NCI-H526 (cell line): ENCODE results near the gene TAOK3.

Experiments
- DNase-seq, 2 experiments: peaks; one replicate each; lab custom pipeline; 2025; lab: John Stamatoyannopoulos, UW

TAOK3 gene

GRCh38 chr12:118337194-118337838, 35.4 kb downstream of the TAOK3 start:
- DNase-seq: no peak

DNA sequence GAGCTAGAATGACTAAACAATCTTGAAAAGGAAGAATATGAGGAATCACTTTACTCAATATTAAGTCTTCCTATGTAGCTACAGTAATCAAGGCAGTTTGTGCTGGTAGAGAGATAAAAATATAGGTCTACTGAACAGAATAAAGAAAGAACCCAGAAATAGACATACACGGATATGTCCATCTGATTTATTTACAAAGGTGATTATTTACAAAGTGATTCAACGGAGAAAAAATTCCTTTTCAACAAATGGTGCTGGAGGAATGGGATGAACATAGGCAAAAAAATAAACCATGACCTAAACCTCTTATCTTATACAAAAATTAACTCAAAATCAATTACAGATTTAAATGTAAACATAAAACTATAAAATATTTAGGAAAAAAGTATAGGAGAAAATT, 36.6 kb downstream of the TAOK3 start:
- no peak for DNase-seq

DNA sequence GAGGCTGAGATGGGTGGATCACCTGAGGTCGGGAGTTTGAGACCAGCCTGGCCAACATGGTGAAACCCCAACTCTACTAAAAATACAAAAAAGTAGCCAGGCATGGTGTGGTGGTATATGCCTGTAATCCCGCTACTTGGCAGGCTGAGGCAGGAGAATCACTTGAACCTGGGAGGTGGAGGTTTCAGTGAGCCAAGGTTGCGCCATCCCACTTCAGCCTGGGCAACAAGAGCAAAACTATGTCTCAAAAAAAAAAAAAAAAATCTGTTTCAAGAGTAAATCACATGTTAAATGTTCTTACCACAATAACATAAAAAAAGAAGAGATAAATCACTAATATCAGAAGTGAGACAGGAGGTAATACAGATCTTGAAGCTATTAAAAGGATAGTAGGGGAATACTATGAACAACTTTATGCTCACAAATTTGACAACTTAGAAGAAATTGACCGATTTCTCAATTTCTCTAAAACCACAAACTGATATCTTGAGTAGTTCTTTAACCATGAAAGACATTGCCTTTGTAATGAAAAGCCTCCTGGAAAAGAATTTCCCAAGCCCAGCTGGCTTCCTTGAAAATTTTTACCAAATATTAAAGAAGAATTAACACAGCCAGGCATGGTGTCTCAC, 37.7 kb downstream of the TAOK3 start:
- DNase-seq: no peak

DNA sequence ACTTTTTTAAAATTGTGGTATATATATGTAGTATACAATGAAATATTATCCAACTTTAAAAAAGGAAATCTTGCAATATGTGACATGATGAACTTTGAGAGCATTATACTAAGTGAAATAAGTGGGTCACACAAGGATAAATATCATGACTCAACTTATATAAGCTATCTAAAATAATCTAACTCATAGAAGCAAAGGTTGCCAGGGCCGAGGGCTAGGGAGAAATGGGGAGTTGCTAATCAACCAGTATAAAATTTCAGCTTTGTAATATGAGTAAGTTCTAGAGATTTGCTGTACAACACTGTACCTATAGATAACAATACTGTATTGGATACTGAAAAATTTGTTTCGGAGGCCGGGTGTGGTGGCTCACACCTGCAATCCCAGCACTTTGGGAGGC, 38.5 kb downstream of the TAOK3 start:
- DNase-seq: no peak

DNA sequence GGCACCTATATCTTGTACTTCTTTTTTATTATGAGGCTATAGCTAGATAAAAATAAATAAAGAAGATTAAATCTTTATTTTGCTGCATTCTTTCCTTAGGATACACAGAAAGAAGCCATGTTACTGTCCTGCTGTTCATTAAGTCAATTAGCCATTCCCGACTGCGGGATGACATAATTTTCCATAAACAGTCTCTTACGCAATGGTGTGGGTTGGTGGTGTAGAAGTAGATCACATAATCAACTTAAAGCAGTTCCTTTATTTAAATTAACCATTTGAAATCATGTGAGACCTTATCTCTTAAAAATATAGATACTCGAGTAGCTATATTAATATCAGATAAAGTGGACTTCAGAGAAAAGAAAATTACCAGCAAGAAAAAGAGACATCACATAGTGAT, 40.2 kb downstream of the TAOK3 start:
- DNase-seq: no peak

- DNase-seq: no peak
Observed at GRCh38 chr12:118330421-118331018, 42.2 kb downstream of the TAOK3 start.

GRCh38 chr12:118328486-118329330, 44.0 kb downstream of the TAOK3 start:
- DNase-seq: no peak

- no peak for DNase-seq
Observed at GRCh38 chr12:118327391-118327790, 45.3 kb downstream of the TAOK3 start.

- DNase-seq: no peak
Observed at GRCh38 chr12:118326991-118327390, 45.7 kb downstream of the TAOK3 start.

GRCh38 chr12:118325081-118325480, 47.6 kb downstream of the TAOK3 start:
- DNase-seq: no peak

DNA sequence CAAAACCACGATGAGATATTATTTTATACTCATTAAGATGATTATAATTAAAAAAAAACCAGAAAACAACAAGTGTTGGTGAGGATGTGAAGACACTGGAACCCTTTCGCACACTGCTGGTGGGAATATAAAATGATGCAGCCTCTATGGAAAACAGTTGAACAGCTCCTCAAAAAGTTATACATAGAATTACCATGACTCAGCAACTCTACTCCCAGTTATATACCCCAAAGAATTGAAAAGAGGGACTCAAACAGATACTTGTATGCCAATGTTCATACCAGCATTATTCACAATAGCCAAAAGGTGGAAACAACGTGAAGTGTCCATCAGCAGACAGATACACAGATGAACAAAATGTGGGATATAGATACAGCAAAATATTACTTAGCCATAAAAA, 53.1 kb downstream of the TAOK3 start:
- DNase-seq: no peak

DNA sequence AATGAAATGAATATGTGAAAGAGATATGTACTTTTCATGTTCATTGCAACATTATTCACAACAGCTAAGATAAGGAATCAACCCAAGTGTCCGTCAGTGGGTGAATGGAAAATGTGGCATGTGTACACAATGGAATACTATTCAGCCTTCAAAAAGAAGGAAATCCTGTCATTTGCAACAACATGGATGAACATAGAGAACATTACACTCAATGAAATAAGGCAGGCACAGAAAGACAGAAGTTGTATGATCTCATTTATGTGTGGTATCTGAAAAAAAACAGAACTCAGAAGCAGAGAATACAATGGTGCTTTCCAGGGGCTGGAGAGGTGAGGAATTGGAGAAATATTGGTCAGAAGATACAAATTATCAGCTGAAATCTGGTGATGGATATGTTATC, 54.0 kb downstream of the TAOK3 start:
- no peak for DNase-seq

GRCh38 chr12:118317729-118318128, 55.0 kb downstream of the TAOK3 start:
- no peak for DNase-seq

DNA sequence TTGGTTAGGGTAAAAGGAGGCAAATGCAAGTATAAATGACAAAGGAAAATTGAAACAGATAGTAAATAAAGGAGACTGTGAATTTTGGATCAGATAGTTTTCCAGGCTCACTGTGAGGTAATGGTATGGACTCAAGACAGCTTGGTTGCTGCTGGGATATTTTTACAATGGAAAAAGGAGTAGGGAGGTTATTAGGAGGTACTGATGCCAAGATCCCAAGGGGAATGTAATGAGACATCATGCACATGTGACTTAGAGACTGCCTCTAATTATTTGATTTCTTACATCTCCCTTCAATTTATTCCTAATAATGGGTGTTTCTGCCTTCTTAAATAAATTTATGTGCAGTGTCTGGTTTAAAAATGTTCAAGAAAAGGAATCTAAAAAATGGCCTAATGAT, 56.9 kb downstream of the TAOK3 start:
- no peak for DNase-seq

GRCh38 chr12:118312578-118312977, 60.1 kb downstream of the TAOK3 start:
- DNase-seq: no peak

DNA sequence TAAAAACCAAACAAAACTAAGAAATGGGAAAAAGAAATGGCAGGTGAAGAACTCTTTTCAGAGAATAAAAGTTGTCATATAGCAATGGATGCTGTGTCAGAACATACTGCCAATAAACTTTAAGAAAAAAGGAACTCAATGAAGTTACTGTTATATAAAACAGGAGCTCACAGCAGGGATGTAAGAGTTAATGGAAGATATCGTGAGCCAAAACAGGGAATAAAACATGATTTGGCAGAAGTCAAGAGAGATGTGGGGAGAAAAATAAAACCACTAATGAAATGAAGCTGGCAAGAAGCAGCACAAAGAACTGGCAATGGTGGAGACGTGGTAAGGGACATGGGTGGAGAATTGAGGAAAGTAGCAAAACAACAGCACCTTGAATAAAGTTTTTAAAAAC, 61.0 kb downstream of the TAOK3 start:
- DNase-seq: no peak

- no peak for DNase-seq
Observed at GRCh38 chr12:118310320-118310719, 62.4 kb downstream of the TAOK3 start.

DNA sequence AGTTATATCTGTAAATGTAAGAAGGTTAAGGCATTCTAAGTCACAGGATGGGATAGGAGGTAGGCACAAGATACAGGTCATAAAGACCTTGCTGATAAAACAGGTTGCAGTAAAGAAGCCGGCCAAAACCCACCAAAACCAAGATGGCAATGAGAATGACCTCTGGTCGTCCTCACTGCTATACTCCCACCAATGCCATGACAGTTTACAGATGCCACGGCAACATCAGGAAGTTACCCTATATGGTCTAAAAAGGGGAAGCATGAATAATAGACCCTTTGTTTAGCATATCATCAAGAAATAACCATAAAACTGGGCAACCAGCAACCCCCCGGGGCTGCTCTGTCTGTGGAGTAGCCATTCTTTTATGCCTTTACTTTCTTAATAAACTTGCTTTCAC, 64.7 kb downstream of the TAOK3 start:
- DNase-seq: peak in 1 of 2 experiments; percentile 6

DNA sequence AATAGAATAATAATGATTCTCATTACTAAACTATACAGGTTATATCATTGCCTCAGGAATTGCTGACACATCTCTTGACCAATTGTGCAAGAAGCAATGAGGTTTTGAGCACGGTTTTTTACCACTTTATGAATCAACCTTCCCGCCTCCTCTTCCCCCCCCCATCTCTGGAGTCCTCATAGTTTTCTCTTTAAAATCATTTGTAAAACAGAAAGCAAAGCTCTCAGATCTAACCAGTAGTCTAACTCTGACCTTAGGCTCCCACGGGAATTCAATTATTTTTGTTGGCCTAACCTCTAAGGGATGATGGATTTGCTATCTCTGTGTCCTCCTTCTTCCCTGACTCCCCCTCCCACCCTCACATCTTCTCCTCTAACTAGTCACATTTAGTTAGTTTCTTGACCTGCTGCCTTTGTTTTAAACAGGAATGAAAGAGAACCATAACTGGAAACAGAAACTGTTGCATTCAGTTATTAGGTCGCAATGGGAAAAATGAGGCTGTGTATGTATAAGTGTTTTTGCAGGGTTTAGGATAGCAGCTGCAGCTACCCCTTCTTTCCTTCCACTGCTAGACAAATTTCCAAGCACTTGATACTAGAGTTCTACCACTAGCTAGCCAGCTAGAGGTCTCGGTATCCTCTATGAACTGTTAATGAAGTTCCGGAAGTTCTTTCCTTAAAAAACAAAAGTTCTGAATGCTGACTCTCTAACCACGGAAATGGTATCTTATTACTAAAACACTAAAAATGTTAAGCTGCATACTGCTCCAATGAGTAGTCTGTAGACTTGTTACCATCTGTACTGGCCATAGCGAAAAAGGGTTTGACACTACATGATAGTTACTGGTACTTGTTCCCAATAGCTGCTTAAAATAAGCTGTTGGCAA, 65.4 kb downstream of the TAOK3 start:
- DNase-seq: no peak

- no peak for DNase-seq
Observed at GRCh38 chr12:118304093-118304492, 68.6 kb downstream of the TAOK3 start.

- no peak for DNase-seq
Observed at GRCh38 chr12:118302053-118302452, 70.7 kb downstream of the TAOK3 start.
